Mononuclear cell (primary cell): Measurements from ENCODE around the gene HTT-AS. TPM values are rescaled to one million over a fixed set of nuclear protein-coding genes. Genes with fewer than 3 reads are reported as not detected.

Experiments
- H3K27me3 ChIP-seq: 2 replicates; pipeline ENCODE4 v1.6.0; 2011; ENCODE audit warnings: low read length, control low read depth; ENCODE audit not compliant: insufficient read depth
- H3K4me1 ChIP-seq: 2 replicates; pipeline ENCODE4 v1.5.1; 2011; ENCODE audit warnings: mild to moderate bottlenecking, low read length, control low read depth; ENCODE audit not compliant: insufficient read depth
- H3K4me3 ChIP-seq: 2 replicates; pipeline ENCODE4 v1.5.1; 2011; ENCODE audit warnings: mild to moderate bottlenecking, low read length, moderate library complexity
- H3K9me3 ChIP-seq: 2 replicates; pipeline ENCODE4 v1.5.1; 2011; ENCODE audit warnings: low read depth, mild to moderate bottlenecking, control low read depth, low read length
- total RNA-seq: library from RNA; depleted of rRNA; stranded (reverse); fragments of >200 nt; gene quantifications from one replicate; pipeline ENCODE4 v1.2.3, GENCODE V29; 2012

Gene HTT-AS
- total RNA-seq, 1 donor: not detected

DNA sequence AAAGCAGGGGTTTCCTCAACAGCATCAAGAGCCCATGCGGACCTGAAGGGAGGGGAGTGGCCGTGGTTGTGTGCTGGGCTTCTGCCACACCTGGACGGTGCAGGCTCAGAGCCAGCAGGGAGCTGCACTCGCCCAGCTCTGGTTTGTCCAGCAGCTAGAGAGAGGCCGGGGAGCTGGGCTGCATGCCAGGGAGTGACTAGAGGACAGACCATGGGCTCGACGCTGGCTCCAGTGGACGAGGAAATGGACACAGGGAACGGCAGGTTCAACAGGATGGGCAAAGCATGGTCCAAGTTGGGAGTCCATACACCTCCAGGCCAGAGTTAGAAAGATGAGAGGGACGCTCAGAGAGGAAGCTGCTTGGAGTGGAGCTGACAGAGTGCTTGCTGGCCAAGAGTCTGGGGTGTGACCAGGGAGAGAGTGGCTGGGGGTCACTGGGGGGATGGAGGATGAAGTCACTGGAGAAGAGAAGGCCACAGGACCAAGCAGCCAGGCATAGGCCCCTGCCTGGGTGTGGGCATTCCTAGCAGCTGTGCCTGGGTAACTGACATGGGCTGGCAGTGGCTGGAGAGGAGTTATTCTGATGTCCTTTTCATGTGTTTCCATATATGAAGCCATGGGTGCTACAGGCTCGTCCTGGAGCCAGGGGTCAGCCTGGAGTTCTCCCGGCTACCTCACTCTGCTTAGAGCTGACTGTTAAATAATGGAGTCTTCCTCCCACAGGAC is 42.8 kb downstream of the HTT-AS start:
- H3K9me3 ChIP-seq: no peaks in the 10 kb centered on the region
- H3K4me3 ChIP-seq: no peak overlapping the region
- H3K4me1 ChIP-seq: no peaks in the 10 kb centered on the region
- H3K27me3 ChIP-seq: no peaks in the 10 kb centered on the region

GRCh38 chr4:3030566-3031356 is 43.6 kb downstream of the HTT-AS start:
- no peaks in the 10 kb centered on the region for H3K4me1 ChIP-seq
- no peak overlapping the region for H3K4me3 ChIP-seq
- no peaks in the 10 kb centered on the region for H3K9me3 ChIP-seq
- no peaks in the 10 kb centered on the region for H3K27me3 ChIP-seq

GRCh38 chr4:3029464-3029863 is 44.9 kb downstream of the HTT-AS start:
- no peak overlapping the region for H3K4me3 ChIP-seq
- H3K4me1 ChIP-seq: no peaks in the 10 kb centered on the region
- no peaks in the 10 kb centered on the region for H3K27me3 ChIP-seq
- H3K9me3 ChIP-seq: no peaks in the 10 kb centered on the region

- Histone ChIP-seq H3K9me3 (no peaks in the 10 kb centered on the region), H3K27me3 (no peaks in the 10 kb centered on the region), H3K4me1 (no peaks in the 10 kb centered on the region), H3K4me3 (no peak overlapping the region)
These were observed 47.8 kb downstream of the HTT-AS start for GRCh38 chr4:3026540-3026939.

DNA sequence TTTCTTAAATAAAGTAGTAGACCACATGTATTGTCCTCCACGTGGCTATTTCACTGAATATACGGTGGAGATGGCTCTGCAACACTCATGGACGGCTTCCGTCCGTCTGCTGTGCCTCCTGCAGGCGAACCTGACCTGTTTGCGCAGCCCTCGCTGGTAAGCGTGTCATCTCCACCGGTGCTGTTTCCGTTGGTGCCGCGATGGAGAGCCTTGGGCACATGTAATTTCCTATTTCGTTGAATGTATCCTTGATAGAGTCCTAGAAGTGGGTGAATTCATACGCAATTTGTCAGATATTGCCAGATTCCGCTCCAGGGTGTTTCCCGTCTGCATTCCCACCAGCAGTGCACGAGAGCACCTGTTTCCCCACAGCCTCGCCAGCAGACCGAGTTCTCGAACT is 48.5 kb downstream of the HTT-AS start:
- Histone ChIP-seq H3K9me3 (no peaks in the 10 kb centered on the region), H3K4me3 (no peak overlapping the region), H3K27me3 (no peaks in the 10 kb centered on the region), H3K4me1 (no peaks in the 10 kb centered on the region)

GRCh38 chr4:3022651-3023050 is 51.7 kb downstream of the HTT-AS start:
- Histone ChIP-seq H3K9me3 (no peaks in the 10 kb centered on the region), H3K4me3 (no peak overlapping the region), H3K27me3 (no peaks in the 10 kb centered on the region), H3K4me1 (no peaks in the 10 kb centered on the region)

DNA sequence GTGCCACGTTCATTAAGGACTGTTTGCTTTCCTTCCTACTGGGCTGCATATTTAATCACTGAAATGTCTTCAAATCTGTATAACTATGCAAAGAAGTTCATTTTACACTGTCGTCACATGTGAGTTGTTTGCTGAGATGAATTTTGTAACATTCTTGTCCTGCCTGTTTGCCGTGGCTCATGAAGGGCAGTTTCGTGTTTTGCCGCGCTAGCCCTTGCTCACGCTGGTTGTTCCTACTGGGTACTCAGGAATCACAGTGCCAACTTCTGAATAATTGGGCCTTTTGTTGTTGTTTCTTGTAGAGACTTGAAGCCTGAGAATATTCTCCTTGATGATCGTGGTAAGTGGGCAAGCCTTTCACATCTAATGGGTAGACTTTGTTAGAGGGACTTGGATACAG is 52.2 kb downstream of the HTT-AS start:
- H3K4me3 ChIP-seq: no peak overlapping the region
- no peaks in the 10 kb centered on the region for H3K4me1 ChIP-seq
- H3K27me3 ChIP-seq: no peaks in the 10 kb centered on the region
- H3K9me3 ChIP-seq: no peaks in the 10 kb centered on the region

GRCh38 chr4:3021627-3022026 is 52.7 kb downstream of the HTT-AS start:
- H3K4me3 ChIP-seq: no peak overlapping the region
- H3K27me3 ChIP-seq: no peaks in the 10 kb centered on the region
- no peaks in the 10 kb centered on the region for H3K4me1 ChIP-seq
- H3K9me3 ChIP-seq: no peaks in the 10 kb centered on the region

DNA sequence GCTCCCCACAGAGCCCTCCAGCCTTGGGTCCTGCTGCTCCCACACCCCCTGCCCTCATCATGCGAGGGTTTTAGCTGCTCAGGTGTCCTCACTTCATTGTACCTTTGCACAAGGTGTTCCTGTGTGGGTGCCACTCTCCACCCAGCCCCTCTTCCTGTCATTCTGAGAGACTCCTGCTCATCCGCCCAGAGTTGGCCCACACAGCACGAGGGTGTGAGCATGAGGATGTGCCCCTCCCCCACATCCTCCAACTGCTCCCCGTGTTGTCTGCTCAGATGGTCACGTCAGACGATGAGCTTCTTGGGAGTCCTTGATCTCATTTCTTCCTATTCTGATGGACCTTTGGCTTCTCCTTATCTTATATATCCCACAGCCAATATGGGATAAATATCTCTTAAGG is 53.2 kb downstream of the HTT-AS start:
- Histone ChIP-seq H3K4me3 (no peak overlapping the region), H3K9me3 (no peaks in the 10 kb centered on the region), H3K27me3 (no peaks in the 10 kb centered on the region), H3K4me1 (no peaks in the 10 kb centered on the region)

- Histone ChIP-seq H3K27me3 (no peaks in the 10 kb centered on the region), H3K4me1 (no peaks in the 10 kb centered on the region), H3K4me3 (no peak overlapping the region), H3K9me3 (no peaks in the 10 kb centered on the region)
These were observed 55.0 kb downstream of the HTT-AS start for GRCh38 chr4:3019145-3019846.

GRCh38 chr4:3017504-3017903 is 56.8 kb downstream of the HTT-AS start:
- no peaks in the 10 kb centered on the region for H3K9me3 ChIP-seq
- H3K4me3 ChIP-seq: no peak overlapping the region
- no peaks in the 10 kb centered on the region for H3K27me3 ChIP-seq
- no peaks in the 10 kb centered on the region for H3K4me1 ChIP-seq

GRCh38 chr4:3016961-3017360 is 57.4 kb downstream of the HTT-AS start:
- no peak overlapping the region for H3K4me3 ChIP-seq
- H3K27me3 ChIP-seq: no peaks in the 10 kb centered on the region
- no peaks in the 10 kb centered on the region for H3K9me3 ChIP-seq
- no peaks in the 10 kb centered on the region for H3K4me1 ChIP-seq

GRCh38 chr4:3013839-3014350 is 60.4 kb downstream of the HTT-AS start:
- Histone ChIP-seq H3K4me1 (no peaks in the 10 kb centered on the region), H3K4me3 (no peak overlapping the region), H3K27me3 (no peaks in the 10 kb centered on the region), H3K9me3 (no peaks in the 10 kb centered on the region)
